IMR-90 (cell line): ENCODE measurements around the gene CRACDL. TPM values are rescaled to one million over a fixed set of nuclear protein-coding genes. Genes with fewer than 3 reads are reported as not detected.

Source experiments
- ATAC-seq: fragments of 200-7000 bp; cut with Tn5 transposase; 2 replicates; pipeline ENCODE4 v1.9.1; 2020; ENCODE audit warnings: low read depth, mild to moderate bottlenecking, moderate library complexity
- BruUV-seq: library from RNA; stranded (reverse); fragments of 400-500 nt; replicated peaks from 2 replicates; lab custom pipeline; 2021; lab: Mats Ljungman, UMichigan
- CTCF ChIA-PET: fragments of 300-600 bp; formaldehyde crosslinking; extraction: SDS; loops from one replicate; lab custom pipeline; 2021; ENCODE audit warnings: antibody characterized with exemption; lab: Yijun Ruan, JAX
- POLR2A ChIA-PET: fragments of 300-600 bp; sonication (Branson Sonifier 250); formaldehyde crosslinking; loops from one replicate; lab custom pipeline; 2022; ENCODE audit warnings: antibody characterized with exemption; ENCODE audit not compliant: unreplicated experiment; lab: Charles Lee
- DNase-seq: peaks from one replicate; pipeline ENCODE4 v3.0.0; 2013
- H2AFZ ChIP-seq: replicated peaks from 2 replicates; pipeline ENCODE3; 2013; ENCODE audit warnings: low read length, mild to moderate bottlenecking; ENCODE audit not compliant: poor library complexity
- H2AK5ac ChIP-seq: 2 replicates; pipeline ENCODE4 v1.6.1; 2013; ENCODE audit warnings: low read depth, low read length, inconsistent platforms
- H2AK9ac ChIP-seq: replicated peaks from 2 replicates; pipeline ENCODE3; 2013; ENCODE audit warnings: mild to moderate bottlenecking, low read depth, low read length, moderate library complexity; ENCODE audit not compliant: poor library complexity
- H2BK120ac ChIP-seq: 2 replicates; pipeline ENCODE4 v1.6.1; 2013; ENCODE audit warnings: low read depth, low read length, inconsistent platforms
- H2BK15ac ChIP-seq: 3 replicates; pipeline ENCODE4 v1.6.1; 2013; ENCODE audit warnings: low read depth, low read length, inconsistent platforms
- H2BK20ac ChIP-seq: 2 replicates; pipeline ENCODE4 v1.6.1; 2013; ENCODE audit warnings: low read depth, mild to moderate bottlenecking, inconsistent platforms, low read length, moderate library complexity
- H2BK5ac ChIP-seq: 2 replicates; pipeline ENCODE4 v1.6.1; 2013; ENCODE audit warnings: mild to moderate bottlenecking, low read depth, low read length, inconsistent platforms; ENCODE audit not compliant: poor library complexity, severe bottlenecking
- H3K14ac ChIP-seq: replicated peaks from 2 replicates; pipeline ENCODE4 v1.6.1; 2013; ENCODE audit warnings: low read depth, low read length, inconsistent platforms
- H3K18ac ChIP-seq: 2 replicates; pipeline ENCODE4 v1.6.1; 2013; ENCODE audit warnings: low read depth, low read length, control low read depth
- H3K23ac ChIP-seq: 2 replicates; pipeline ENCODE4 v1.6.1; 2013; ENCODE audit warnings: low read depth, low read length, inconsistent platforms
- H3K27ac ChIP-seq: 2 replicates; pipeline ENCODE4 v1.5.1; 2013; ENCODE audit warnings: mild to moderate bottlenecking, control low read depth, low read length; ENCODE audit not compliant: insufficient read depth
- H3K27me3 ChIP-seq: 2 replicates; pipeline ENCODE4 v1.6.1; 2013; ENCODE audit warnings: low read length; ENCODE audit not compliant: control insufficient read depth, insufficient read depth
- H3K36me3 ChIP-seq: 2 replicates; pipeline ENCODE4 v1.6.1; 2013; ENCODE audit warnings: low read length, mixed read lengths; ENCODE audit not compliant: control insufficient read depth, insufficient read depth
- H3K4ac ChIP-seq: 2 replicates; pipeline ENCODE4 v1.6.1; 2013; ENCODE audit warnings: low read depth, low read length, inconsistent platforms
- H3K4me1 ChIP-seq: 2 replicates; pipeline ENCODE4 v1.6.1; 2013; ENCODE audit warnings: low read length, mixed read lengths; ENCODE audit not compliant: control insufficient read depth, insufficient read depth
- H3K4me2 ChIP-seq: 2 replicates; pipeline ENCODE4 v1.6.1; 2013; ENCODE audit warnings: low read depth, mild to moderate bottlenecking, control low read depth, low read length, moderate library complexity
- H3K4me3 ChIP-seq: 2 replicates; pipeline ENCODE4 v1.5.1; 2013; ENCODE audit warnings: low read depth, mild to moderate bottlenecking, control low read depth, low read length, moderate library complexity; ENCODE audit not compliant: insufficient read depth
- H3K56ac ChIP-seq: 2 replicates; pipeline ENCODE4 v1.6.1; 2013; ENCODE audit warnings: low read length, inconsistent platforms; ENCODE audit not compliant: insufficient read depth; ENCODE audit errors: extremely low read depth
- H3K79me1 ChIP-seq, 2 experiments: 2 replicates each; pipeline ENCODE4 v1.6.1; 2013; ENCODE audit warnings: low read length in 2 of 2, inconsistent platforms in 1 of 2, low read depth in 1 of 2
- H3K9ac ChIP-seq: 2 replicates; pipeline ENCODE4 v1.6.1; 2013; ENCODE audit warnings: low read depth, low read length, control low read depth
- H3K9me1 ChIP-seq: 2 replicates; pipeline ENCODE4 v1.6.1; 2013; ENCODE audit warnings: low read length, inconsistent platforms; ENCODE audit not compliant: insufficient read depth
- H3K9me3 ChIP-seq: 2 replicates; pipeline ENCODE4 v1.6.1; 2013; ENCODE audit warnings: low read length; ENCODE audit not compliant: control insufficient read depth, insufficient read depth
- H4K20me1 ChIP-seq: 2 replicates; pipeline ENCODE4 v1.6.1; 2013; ENCODE audit warnings: low read length, inconsistent platforms; ENCODE audit not compliant: insufficient read depth
- H4K5ac ChIP-seq: 2 replicates; pipeline ENCODE4 v1.6.1; 2013; ENCODE audit warnings: mild to moderate bottlenecking, low read depth, low read length, control low read depth
- H4K8ac ChIP-seq, 2 experiments: 2 replicates each; pipeline ENCODE4 v1.6.1; 2013; ENCODE audit warnings: low read depth in 2 of 2, low read length in 2 of 2, control low read depth in 1 of 2, inconsistent platforms in 1 of 2
- H4K91ac ChIP-seq: 2 replicates; pipeline ENCODE4 v1.6.1; 2013; ENCODE audit warnings: low read depth, low read length, inconsistent platforms; ENCODE audit not compliant: insufficient read depth
- CEBPB ChIP-seq: IDR thresholded peaks from 2 replicates; pipeline ENCODE4 v1.6.1; 2012; ENCODE audit warnings: low read depth, low read length, improper control_type of control experiment
- MAFK ChIP-seq: IDR thresholded peaks from 2 replicates; pipeline ENCODE4 v1.6.1; 2012; ENCODE audit warnings: low read depth, low read length, improper control_type of control experiment
- POLR2A ChIP-seq: IDR thresholded peaks from 2 replicates; pipeline ENCODE4 v1.6.1; 2012; ENCODE audit warnings: mild to moderate bottlenecking, low read depth, low read length
- RAD21 ChIP-seq: IDR thresholded peaks from 2 replicates; pipeline ENCODE4 v1.6.1; 2012; ENCODE audit warnings: low read length, improper control_type of control experiment
- RFX5 ChIP-seq: IDR thresholded peaks from 2 replicates; pipeline ENCODE4 v1.8.0; 2012; ENCODE audit warnings: low read depth, mild to moderate bottlenecking, low read length, moderate library complexity
- WGBS, 2 experiments: methylation state at CpG; one replicate each; pipeline versions ENCODE4 v1.1.5 to v1.1.7; 2013; ENCODE audit warnings: missing lambda C conversion rate in 2 of 2; ENCODE audit not compliant: insufficient read length in 1 of 2; ENCODE audit errors: extremely low coverage in 2 of 2; 5-methylcytosine and 5-hydroxymethylcytosine counted together
- dilution Hi-C: fragments of 300-500 bp; cut with HindIII; formaldehyde crosslinking; loops from one replicate; pipeline ENCODE4 v1.14.3; 2018; ENCODE audit warnings: low sequenced_read_pairs; ENCODE audit not compliant: unreplicated experiment
- in situ Hi-C: fragments of 300-500 bp; cut with MboI; formaldehyde crosslinking; loops from 3 replicates; pipeline ENCODE4 v1.14.3; 2019; ENCODE audit warnings: low sequenced_read_pairs, inconsistent platforms, mixed read lengths
- intact Hi-C: fragments of 100-400 bp; cut with micrococcal nuclease; formaldehyde crosslinking; loops from 2 replicates; pipeline ENCODE4 v1.10.0; 2022
- polyA plus RNA-seq, 3 experiments: library from polyadenylated mRNA; depleted of rRNA; stranded (reverse); fragments of >200 nt; gene quantifications; 2 replicates each; pipeline ENCODE4 v1.2.3, GENCODE V29; 2012; ENCODE audit warnings: low replicate concordance in 1 of 3
- total RNA-seq: library from RNA; depleted of rRNA; stranded (reverse); fragments of >200 nt; gene quantifications from 2 replicates; pipeline ENCODE4 v1.2.3, GENCODE V29; 2012
- TF ChIP-seq, protein P1 (sequence below): fragments of 150-350 bp; IDR thresholded peaks from 2 replicates; pipeline ENCODE4 v1.6.1; 2016; ENCODE audit warnings: low read depth, mild to moderate bottlenecking, low read length, moderate library complexity, borderline replicate concordance
- TF ChIP-seq, protein P2 (sequence below): conservative IDR thresholded peaks from 2 replicates; pipeline ENCODE4 v1.5.1; 2012; ENCODE audit warnings: mild to moderate bottlenecking, low read depth, low read length, improper control_type of control experiment

CRACDL gene
- total and polyA plus RNA-seq, 2 of the 4 experiments (the other 2 are of a cell fraction), result not detected

DNA sequence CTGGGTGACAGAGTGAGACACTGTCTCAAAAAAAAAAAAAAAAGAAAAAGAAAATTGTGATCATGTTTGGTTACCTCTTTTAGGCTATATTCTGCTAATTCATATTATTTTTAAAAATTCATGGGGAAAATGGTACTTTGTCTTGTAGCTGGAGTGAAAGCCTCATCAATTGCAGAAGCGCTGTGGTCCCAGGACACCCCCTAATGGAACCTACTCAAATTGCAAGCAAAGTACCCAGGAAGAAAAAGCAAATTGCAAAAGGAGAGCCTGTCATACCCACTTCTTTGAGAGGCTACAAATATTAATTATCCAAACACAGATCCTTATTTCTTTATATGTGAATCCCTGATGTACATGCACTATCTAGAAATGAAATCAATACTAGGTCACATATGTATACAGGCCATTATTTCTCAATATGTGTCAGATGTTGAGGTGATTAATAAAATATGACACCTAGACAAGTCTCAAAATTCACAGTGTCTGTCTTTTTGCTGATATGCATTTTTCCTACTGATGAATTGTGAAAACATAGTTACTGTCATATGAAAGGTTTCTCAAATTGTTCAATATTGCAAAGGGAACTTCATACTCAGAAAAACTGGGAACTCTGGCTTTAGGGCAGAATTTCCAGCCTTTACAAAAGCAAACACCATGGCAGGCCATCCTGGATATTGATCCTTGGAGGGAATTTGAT is 12.6 kb downstream of the CRACDL start:
- ChIA-PET POLR2A (no interaction called here), CTCF (no interaction called here)
- Histone ChIP-seq H3K9me1 (no peaks in the 10 kb centered on the region), H4K5ac (no peak overlapping the region), H3K18ac (no peak overlapping the region), H4K91ac (no peak overlapping the region), H3K4me1 (no peaks in the 10 kb centered on the region), H2BK5ac (no peak overlapping the region), H2AFZ (no peak overlapping the region), H3K14ac (no peak overlapping the region), H3K27me3 (peaks cover 4% of the 10 kb centered on the region; the same call in 1 of the 2 replicates), H2BK15ac (no peak overlapping the region), H3K4ac (no peak overlapping the region), H4K8ac (no peak overlapping the region), H4K20me1 (no peaks in the 10 kb centered on the region), H3K23ac (no peak overlapping the region), H3K9me3 (no peaks in the 10 kb centered on the region), H3K4me3 (no peak overlapping the region), H2BK120ac (no peak overlapping the region), H3K27ac (no peak overlapping the region), H2AK9ac (no peak overlapping the region), H3K36me3 (no peaks in the 10 kb centered on the region), H2BK20ac (no peak overlapping the region), H3K79me1 (no peaks in the 10 kb centered on the region), H3K56ac (no peak overlapping the region), H3K4me2 (no peak overlapping the region), H2AK5ac (no peak overlapping the region), H3K9ac (no peak overlapping the region)
- no TSS peak for BruUV-seq
- no CpG with 5 or more reads among the region's 1 CpG for WGBS, 2 experiments
- ATAC-seq, result no peak
- dilution Hi-C loops (no loop called here), intact Hi-C loops (no loop called here), in situ Hi-C loops (no loop called here)
- 0 out of 2 replicates have a peak, but pooled peaks have one; percentile 12 for TF ChIP-seq MAFK
- no peak for TF ChIP-seq POLR2A
- no peak for TF ChIP-seq RAD21
- TF ChIP-seq, protein P1, sequence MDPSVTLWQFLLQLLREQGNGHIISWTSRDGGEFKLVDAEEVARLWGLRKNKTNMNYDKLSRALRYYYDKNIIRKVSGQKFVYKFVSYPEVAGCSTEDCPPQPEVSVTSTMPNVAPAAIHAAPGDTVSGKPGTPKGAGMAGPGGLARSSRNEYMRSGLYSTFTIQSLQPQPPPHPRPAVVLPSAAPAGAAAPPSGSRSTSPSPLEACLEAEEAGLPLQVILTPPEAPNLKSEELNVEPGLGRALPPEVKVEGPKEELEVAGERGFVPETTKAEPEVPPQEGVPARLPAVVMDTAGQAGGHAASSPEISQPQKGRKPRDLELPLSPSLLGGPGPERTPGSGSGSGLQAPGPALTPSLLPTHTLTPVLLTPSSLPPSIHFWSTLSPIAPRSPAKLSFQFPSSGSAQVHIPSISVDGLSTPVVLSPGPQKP, result no peak
- no peak for TF ChIP-seq CEBPB
- no peak for TF ChIP-seq RFX5
- TF ChIP-seq, protein P2, sequence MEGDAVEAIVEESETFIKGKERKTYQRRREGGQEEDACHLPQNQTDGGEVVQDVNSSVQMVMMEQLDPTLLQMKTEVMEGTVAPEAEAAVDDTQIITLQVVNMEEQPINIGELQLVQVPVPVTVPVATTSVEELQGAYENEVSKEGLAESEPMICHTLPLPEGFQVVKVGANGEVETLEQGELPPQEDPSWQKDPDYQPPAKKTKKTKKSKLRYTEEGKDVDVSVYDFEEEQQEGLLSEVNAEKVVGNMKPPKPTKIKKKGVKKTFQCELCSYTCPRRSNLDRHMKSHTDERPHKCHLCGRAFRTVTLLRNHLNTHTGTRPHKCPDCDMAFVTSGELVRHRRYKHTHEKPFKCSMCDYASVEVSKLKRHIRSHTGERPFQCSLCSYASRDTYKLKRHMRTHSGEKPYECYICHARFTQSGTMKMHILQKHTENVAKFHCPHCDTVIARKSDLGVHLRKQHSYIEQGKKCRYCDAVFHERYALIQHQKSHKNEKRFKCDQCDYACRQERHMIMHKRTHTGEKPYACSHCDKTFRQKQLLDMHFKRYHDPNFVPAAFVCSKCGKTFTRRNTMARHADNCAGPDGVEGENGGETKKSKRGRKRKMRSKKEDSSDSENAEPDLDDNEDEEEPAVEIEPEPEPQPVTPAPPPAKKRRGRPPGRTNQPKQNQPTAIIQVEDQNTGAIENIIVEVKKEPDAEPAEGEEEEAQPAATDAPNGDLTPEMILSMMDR, result 0 out of 2 replicates have a peak, but pooled peaks have one; percentile 7
- no peak for DNase-seq
